ENCODE results near the gene UBE3D.

The UBE3D gene

DNA sequence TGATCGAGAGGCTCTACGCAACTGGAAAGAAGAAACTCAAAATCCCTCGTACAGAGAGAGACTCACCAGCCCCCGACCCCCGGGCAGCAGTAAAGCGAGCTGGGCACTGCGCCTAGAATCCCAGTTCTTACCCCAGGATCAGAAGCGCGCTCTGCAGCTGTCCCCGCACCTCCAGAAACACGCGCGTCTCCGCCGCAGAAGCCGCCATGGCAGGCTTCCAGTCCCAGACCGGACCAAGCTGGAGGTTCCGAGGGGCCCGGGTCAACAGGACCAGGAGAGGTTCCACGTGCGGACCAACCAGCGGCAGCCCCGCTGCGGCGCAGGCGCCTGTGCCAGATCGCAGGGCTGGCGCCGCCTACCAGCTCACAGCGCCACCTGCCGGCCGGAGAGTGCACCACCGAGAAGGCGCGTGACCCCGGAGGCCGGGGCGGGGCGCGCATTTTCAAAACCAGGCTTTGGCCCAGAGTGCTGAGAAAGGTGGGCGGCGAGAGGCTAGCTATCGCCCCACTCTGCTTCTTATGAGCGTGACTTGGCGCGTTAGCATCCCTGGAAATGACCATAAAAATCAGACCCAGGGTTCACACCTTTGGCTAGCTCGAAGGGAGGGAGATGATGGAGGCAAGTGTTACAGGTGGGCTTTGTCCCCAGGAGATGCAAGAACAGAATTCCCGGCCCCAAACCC lies at the start of gene UBE3D:
Gene UBE3D (minus strand): TSS at position 331 of the 682 bp plus-strand sequence. CDS start 123 bp downstream, at position 208.
- peak; percentile 78 for ATAC-seq
- peaks cover 6% of the 10 kb centered on the region for H3K36me3 Mint-ChIP-seq (ENCODE audit: low read depth)
- no peaks in the 10 kb centered on the region for H3K27me3 Mint-ChIP-seq
- peak within 1 kb of the TSS; percentile 89 for H3K4me3 Mint-ChIP-seq
- DNase-seq: peak; percentile 97
- peak within 1 kb of the TSS; percentile 68 for H3K27ac Mint-ChIP-seq
- no peaks in the 10 kb centered on the region for H3K9me3 Mint-ChIP-seq
- H3K4me1 Mint-ChIP-seq: peaks cover 45% of the 10 kb centered on the region

DNA sequence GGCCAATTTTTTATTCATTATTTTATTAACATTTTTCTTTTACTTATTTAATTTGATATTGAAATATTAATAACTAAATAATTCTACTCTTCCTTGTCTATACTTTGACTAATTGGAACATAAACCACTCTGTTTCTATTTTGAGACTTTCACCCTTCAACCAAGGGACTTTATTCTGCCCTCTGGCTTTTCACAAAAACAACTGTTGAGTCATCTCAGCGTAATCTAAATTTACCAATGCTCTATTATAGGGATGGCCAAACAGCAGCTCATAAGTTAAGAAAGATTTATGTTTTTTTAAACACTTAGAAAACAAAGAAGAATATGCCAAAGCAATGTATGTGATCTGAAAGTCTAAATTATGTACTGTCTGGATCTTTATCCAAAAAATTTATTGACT lies 48.5 kb upstream of the UBE3D start:
- no peak for DNase-seq
- H3K27ac Mint-ChIP-seq: no peak overlapping the region
- H3K27me3 Mint-ChIP-seq: no peaks in the 10 kb centered on the region
- H3K36me3 Mint-ChIP-seq (ENCODE audit: low read depth): peaks cover 11% of the 10 kb centered on the region
- no peak for ATAC-seq
- peaks cover 1% of the 10 kb centered on the region for H3K4me1 Mint-ChIP-seq
- H3K4me3 Mint-ChIP-seq: no peak overlapping the region
- H3K9me3 Mint-ChIP-seq: no peaks in the 10 kb centered on the region

- H3K27me3 Mint-ChIP-seq: no peaks in the 10 kb centered on the region
- DNase-seq (no peak), ATAC-seq (no peak)
- no peaks in the 10 kb centered on the region for H3K9me3 Mint-ChIP-seq
- no peak overlapping the region for H3K4me3 Mint-ChIP-seq
- H3K36me3 Mint-ChIP-seq (ENCODE audit: low read depth): peaks cover 9% of the 10 kb centered on the region
- H3K4me1 Mint-ChIP-seq: peaks cover 1% of the 10 kb centered on the region
- H3K27ac Mint-ChIP-seq: no peak overlapping the region
Observed at GRCh38 chr6:83113258-83113657, 47.6 kb upstream of the UBE3D start.

DNA sequence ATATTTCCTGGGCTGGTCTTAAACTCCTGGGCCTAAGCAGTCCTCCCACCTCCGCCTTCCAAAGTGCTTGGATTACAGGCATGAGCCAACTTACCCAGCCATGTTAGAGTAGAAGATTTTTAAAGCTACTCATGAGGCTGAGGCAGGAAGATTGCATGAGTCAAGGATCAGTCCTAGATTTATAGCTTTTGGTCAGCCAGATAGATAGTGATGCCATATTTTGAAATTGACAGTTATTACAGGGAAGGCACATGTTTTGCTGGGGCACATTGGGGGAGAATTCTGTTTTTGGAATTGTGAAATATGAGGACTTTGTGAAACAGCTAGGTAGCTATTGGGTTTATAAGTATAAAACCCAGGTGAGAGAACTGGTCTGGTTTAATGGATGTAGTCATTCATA lies 42.7 kb upstream of the UBE3D start:
- ATAC-seq (no peak), DNase-seq (no peak)
- Mint-ChIP-seq H3K4me1 (no peaks in the 10 kb centered on the region), H3K36me3 (ENCODE audit: low read depth) (peaks cover 20% of the 10 kb centered on the region), H3K27ac (no peak overlapping the region), H3K4me3 (no peak overlapping the region), H3K27me3 (no peaks in the 10 kb centered on the region), H3K9me3 (peaks cover 12% of the 10 kb centered on the region)

DNA sequence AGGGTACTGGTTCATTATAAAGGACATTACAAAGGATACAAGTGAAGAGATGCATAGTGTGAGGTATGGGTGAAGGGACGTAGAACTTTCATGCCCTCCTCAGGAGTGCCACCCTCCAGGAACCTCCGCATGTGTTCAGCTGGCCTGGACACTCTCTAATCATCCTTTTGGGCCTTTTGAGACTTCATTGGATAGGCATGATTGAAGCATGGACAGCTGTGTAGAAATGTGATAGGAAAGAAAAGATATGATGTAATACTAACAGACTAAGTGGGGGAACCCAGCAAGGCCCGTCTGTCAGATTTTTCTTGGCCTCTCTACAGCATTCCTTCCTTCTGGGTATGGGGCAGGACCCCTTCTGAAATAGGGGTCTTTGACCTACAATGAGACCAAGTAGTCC lies 32.9 kb upstream of the UBE3D start:
- Mint-ChIP-seq H3K27ac (no peak overlapping the region), H3K9me3 (peaks cover 3% of the 10 kb centered on the region), H3K4me1 (no peaks in the 10 kb centered on the region), H3K36me3 (ENCODE audit: low read depth) (peaks cover 29% of the 10 kb centered on the region), H3K27me3 (no peaks in the 10 kb centered on the region), H3K4me3 (no peak overlapping the region)
- DNase-seq (no peak), ATAC-seq (no peak)

GRCh38 chr6:83097675-83098074 lies 32.0 kb upstream of the UBE3D start:
- Mint-ChIP-seq H3K36me3 (ENCODE audit: low read depth) (peaks cover 21% of the 10 kb centered on the region), H3K27me3 (no peaks in the 10 kb centered on the region), H3K4me1 (no peaks in the 10 kb centered on the region), H3K4me3 (no peak overlapping the region), H3K9me3 (no peaks in the 10 kb centered on the region), H3K27ac (no peak overlapping the region)
- no peak for DNase-seq
- no peak for ATAC-seq

- no peak for DNase-seq
- no peak for ATAC-seq
- Mint-ChIP-seq H3K4me3 (no peak overlapping the region), H3K4me1 (no peaks in the 10 kb centered on the region), H3K36me3 (ENCODE audit: low read depth) (peaks cover 17% of the 10 kb centered on the region), H3K27ac (no peak overlapping the region), H3K27me3 (no peaks in the 10 kb centered on the region), H3K9me3 (no peaks in the 10 kb centered on the region)
Observed at GRCh38 chr6:83097204-83097603, 31.6 kb upstream of the UBE3D start.

DNA sequence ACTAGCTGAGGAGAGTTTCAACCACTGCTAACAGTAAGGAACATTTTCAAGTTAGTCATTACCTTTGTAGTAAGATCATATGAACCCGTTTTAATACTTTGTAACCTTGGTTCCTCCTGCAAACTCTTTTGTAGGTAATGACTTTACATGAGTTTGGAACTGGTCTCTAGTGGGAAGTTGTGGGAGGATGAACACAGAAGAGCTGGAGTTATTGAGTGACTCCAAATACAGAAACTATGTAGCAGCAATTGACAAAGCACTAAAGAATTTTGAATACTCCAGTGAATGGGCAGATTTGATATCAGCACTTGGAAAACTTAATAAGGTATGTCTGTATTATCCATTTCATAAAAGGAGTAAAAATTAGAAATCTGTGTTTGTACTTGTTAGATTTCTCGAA lies 31.1 kb upstream of the UBE3D start:
- DNase-seq: no peak

GRCh38 chr6:83092756-83093399 lies 27.2 kb upstream of the UBE3D start:
- H3K9me3 Mint-ChIP-seq: no peaks in the 10 kb centered on the region
- peaks cover 4% of the 10 kb centered on the region for H3K4me1 Mint-ChIP-seq
- DNase-seq (no peak), ATAC-seq (no peak)
- no peaks in the 10 kb centered on the region for H3K27me3 Mint-ChIP-seq
- H3K36me3 Mint-ChIP-seq (ENCODE audit: low read depth): peaks cover 7% of the 10 kb centered on the region
- no peak overlapping the region for H3K4me3 Mint-ChIP-seq
- no peak overlapping the region for H3K27ac Mint-ChIP-seq

More for the DNA sequence above, 31.1 kb upstream of the UBE3D start:
- H3K9me3 Mint-ChIP-seq: no peaks in the 10 kb centered on the region
- no peaks in the 10 kb centered on the region for H3K27me3 Mint-ChIP-seq
- H3K4me3 Mint-ChIP-seq: no peak overlapping the region
- peaks cover 13% of the 10 kb centered on the region for H3K36me3 Mint-ChIP-seq (ENCODE audit: low read depth)
- no peaks in the 10 kb centered on the region for H3K4me1 Mint-ChIP-seq
- no peak for ATAC-seq
- no peak overlapping the region for H3K27ac Mint-ChIP-seq

DNA sequence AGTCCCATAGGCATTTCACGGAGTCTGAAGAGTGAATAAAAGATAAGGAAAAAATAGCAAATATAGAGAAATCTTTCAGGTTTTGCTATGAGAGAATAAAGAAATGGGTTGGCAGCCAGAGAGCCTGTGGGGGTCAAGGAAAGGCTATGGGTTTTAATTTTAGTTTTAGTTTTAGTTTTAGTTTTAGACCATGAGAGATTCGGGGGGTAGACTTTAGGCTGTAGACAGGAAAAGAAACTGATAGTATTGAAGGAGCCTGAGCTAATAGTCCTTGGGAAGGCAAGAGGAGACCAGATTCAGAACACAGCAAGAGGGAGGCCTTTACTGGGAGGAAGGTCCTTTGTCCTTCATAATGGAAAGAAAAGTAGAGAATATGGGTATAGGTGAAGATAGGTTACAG lies 21.1 kb upstream of the UBE3D start:
- peak overlapping the region; percentile 4 for H3K27ac Mint-ChIP-seq
- ATAC-seq: peak; percentile 63
- peaks cover 4% of the 10 kb centered on the region for H3K36me3 Mint-ChIP-seq (ENCODE audit: low read depth)
- no peaks in the 10 kb centered on the region for H3K27me3 Mint-ChIP-seq
- DNase-seq: no peak
- H3K4me1 Mint-ChIP-seq: peaks cover 21% of the 10 kb centered on the region
- H3K9me3 Mint-ChIP-seq: no peaks in the 10 kb centered on the region
- H3K4me3 Mint-ChIP-seq: peak overlapping the region; percentile 41

DNA sequence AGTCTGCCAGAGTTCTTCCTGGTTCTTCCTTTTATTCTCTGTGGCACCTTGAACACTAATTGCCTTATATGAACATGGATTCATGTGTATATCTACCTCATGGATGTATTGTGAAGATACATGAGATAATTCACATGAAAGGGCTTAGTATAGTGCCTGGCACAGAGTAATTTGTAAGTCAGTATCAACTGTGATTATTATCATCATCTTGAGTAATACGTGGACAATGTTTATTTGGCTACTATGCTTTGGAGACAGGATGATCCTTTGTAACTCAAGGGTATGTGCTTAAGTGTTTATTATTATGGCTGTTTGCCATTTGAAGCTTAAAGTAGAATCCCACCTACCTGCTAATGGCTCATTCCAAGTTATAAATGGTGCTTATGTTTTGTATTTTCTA lies 17.8 kb upstream of the UBE3D start:
- Mint-ChIP-seq H3K4me1 (peaks cover 28% of the 10 kb centered on the region), H3K4me3 (no peak overlapping the region), H3K36me3 (ENCODE audit: low read depth) (no peaks in the 10 kb centered on the region), H3K27me3 (no peaks in the 10 kb centered on the region), H3K9me3 (no peaks in the 10 kb centered on the region), H3K27ac (no peak overlapping the region)
- no peak for ATAC-seq
- DNase-seq: no peak

DNA sequence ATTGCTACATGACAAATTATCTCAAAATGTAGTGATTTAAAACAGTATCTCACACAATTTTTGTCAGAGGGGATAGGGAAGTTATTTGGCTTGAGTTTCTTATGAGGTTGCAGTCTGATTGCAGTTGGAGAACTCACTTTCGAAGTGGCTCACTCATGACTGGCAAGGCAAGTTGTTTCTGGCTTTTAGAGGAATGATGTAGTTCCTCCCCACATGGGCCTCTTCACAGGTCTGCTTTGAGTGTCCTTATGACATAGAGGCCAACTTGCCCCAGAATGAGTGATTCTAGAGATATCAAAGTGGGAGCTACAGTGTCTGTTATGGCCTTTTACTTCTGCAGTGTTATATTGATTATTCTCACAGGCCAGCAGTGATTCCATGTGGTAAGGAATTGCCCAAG lies 8.0 kb upstream of the UBE3D start:
- Mint-ChIP-seq H3K4me1 (peaks cover 29% of the 10 kb centered on the region), H3K27me3 (no peaks in the 10 kb centered on the region), H3K27ac (no peak overlapping the region), H3K36me3 (ENCODE audit: low read depth) (peaks cover 17% of the 10 kb centered on the region), H3K9me3 (no peaks in the 10 kb centered on the region), H3K4me3 (no peak overlapping the region)
- no peak for ATAC-seq
- no peak for DNase-seq

GRCh38 chr6:83072726-83073125 lies 7.1 kb upstream of the UBE3D start:
- no peak for ATAC-seq
- H3K9me3 Mint-ChIP-seq: no peaks in the 10 kb centered on the region
- H3K4me3 Mint-ChIP-seq: no peak overlapping the region
- peaks cover 17% of the 10 kb centered on the region for H3K36me3 Mint-ChIP-seq (ENCODE audit: low read depth)
- no peak overlapping the region for H3K27ac Mint-ChIP-seq
- H3K27me3 Mint-ChIP-seq: no peaks in the 10 kb centered on the region
- H3K4me1 Mint-ChIP-seq: peaks cover 29% of the 10 kb centered on the region
- DNase-seq: no peak

DNA sequence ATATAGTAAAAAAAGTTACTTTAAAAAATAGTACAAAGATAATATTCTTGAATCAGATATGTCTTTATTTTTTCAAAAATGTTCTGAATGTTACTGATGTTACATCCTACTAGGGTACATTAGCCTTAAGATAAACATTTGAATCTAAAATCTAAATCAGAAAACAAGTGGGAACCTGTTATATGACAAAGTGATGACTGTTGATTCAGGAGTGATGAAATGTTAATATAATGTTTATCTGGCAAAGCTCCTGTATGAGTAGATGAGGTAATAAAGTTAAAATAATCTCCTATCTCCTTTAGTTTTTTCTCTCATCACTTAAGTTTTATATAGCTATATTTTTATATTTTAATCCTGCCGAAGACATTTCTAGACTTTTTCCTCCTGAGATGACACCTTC lies 6.1 kb upstream of the UBE3D start:
- Mint-ChIP-seq H3K4me1 (peaks cover 30% of the 10 kb centered on the region), H3K27ac (no peak overlapping the region), H3K9me3 (no peaks in the 10 kb centered on the region), H3K36me3 (ENCODE audit: low read depth) (peaks cover 14% of the 10 kb centered on the region), H3K4me3 (no peak overlapping the region), H3K27me3 (no peaks in the 10 kb centered on the region)
- ATAC-seq (no peak), DNase-seq (no peak)

- DNase-seq (no peak), ATAC-seq (no peak)
- Mint-ChIP-seq H3K4me3 (no peak overlapping the region), H3K27me3 (no peaks in the 10 kb centered on the region), H3K4me1 (peaks cover 33% of the 10 kb centered on the region), H3K9me3 (no peaks in the 10 kb centered on the region), H3K27ac (no peak overlapping the region), H3K36me3 (ENCODE audit: low read depth) (peaks cover 7% of the 10 kb centered on the region)
Observed at GRCh38 chr6:83071023-83071422, 5.4 kb upstream of the UBE3D start.

Measured in activated naive CD8-positive, alpha-beta T cell treated with anti-CD3 and anti-CD28 coated beads, Interleukin-2, amount 50 U/mL, for 24 hours (primary cell).